GM19239 (cell line): ENCODE measurements around the gene TMBIM1.

Experiments used
- DNase-seq: peaks from one replicate; pipeline ENCODE4 v3.0.0; 2011; ENCODE audit warnings: low spot score; ENCODE audit not compliant: insufficient read length
- FAIRE-seq: peaks from 2 replicates; lab custom pipeline; 2011; peaks lifted over from hg19 to GRCh38; lab: Jason Lieb, UNC

The TMBIM1 gene

GRCh38 chr2:218292048-218293014 lies at the start of gene TMBIM1:
Gene TMBIM1, minus strand, starts transcription at chr2:218292503. Its CDS starts 10,362 bp downstream, at chr2:218282141.
- peak; percentile 74 for DNase-seq
- FAIRE-seq = no peak

GRCh38 chr2:218341381-218341780 lies 49.1 kb upstream of the TMBIM1 start:
- FAIRE-seq (no peak), DNase-seq (no peak)

- DNase-seq = no peak
- FAIRE-seq = no peak
These were observed 48.4 kb upstream of the TMBIM1 start for GRCh38 chr2:218340656-218341055.

- no peak for DNase-seq
- FAIRE-seq = peak; percentile 56
These were observed 42.2 kb upstream of the TMBIM1 start for GRCh38 chr2:218334531-218334930.

- DNase-seq = no peak
- peak; percentile 76 for FAIRE-seq
These were observed 40.8 kb upstream of the TMBIM1 start for GRCh38 chr2:218332920-218333645.

GRCh38 chr2:218332288-218332687 lies 40.0 kb upstream of the TMBIM1 start:
- no peak for DNase-seq
- no peak for FAIRE-seq

- FAIRE-seq (no peak), DNase-seq (no peak)
These were observed 39.4 kb upstream of the TMBIM1 start for GRCh38 chr2:218331745-218332144.

GRCh38 chr2:218329826-218330593 lies 37.7 kb upstream of the TMBIM1 start:
- peak; percentile 73 for FAIRE-seq
- DNase-seq = no peak

- no peak for DNase-seq
These were observed 36.9 kb upstream of the TMBIM1 start for GRCh38 chr2:218329027-218329825.

GRCh38 chr2:218328294-218328693 lies 36.0 kb upstream of the TMBIM1 start:
- no peak for DNase-seq
- FAIRE-seq = no peak

More at GRCh38 chr2:218329027-218329825, 36.9 kb upstream of the TMBIM1 start:
- peak; percentile 92 for FAIRE-seq

GRCh38 chr2:218327451-218328210 lies 35.3 kb upstream of the TMBIM1 start:
- DNase-seq = no peak
- FAIRE-seq = peak; percentile 8

- no peak for FAIRE-seq
These were observed 34.0 kb upstream of the TMBIM1 start for GRCh38 chr2:218326315-218326714.

GRCh38 chr2:218325566-218326160 lies 33.4 kb upstream of the TMBIM1 start:
- no peak for DNase-seq
- no peak for FAIRE-seq

More at GRCh38 chr2:218326315-218326714, 34.0 kb upstream of the TMBIM1 start:
- no peak for DNase-seq

GRCh38 chr2:218323526-218324472 lies 31.5 kb upstream of the TMBIM1 start:
- DNase-seq = no peak
- FAIRE-seq = no peak

GRCh38 chr2:218322768-218323525 lies 30.6 kb upstream of the TMBIM1 start:
- no peak for FAIRE-seq
- DNase-seq = peak; percentile 75

GRCh38 chr2:218320704-218321336 lies 28.5 kb upstream of the TMBIM1 start:
- FAIRE-seq = no peak
- DNase-seq = no peak
